Measurements from ENCODE around the gene DYNLT2.

- no peak for TF ChIP-seq CTCF (IDR thresholded peaks at IDR 0.05 in 8 of 11, conservative IDR thresholded peaks at IDR 0.05 in 3 of 11)
- no peak for TF ChIP-seq POLR2A (IDR thresholded peaks at IDR 0.05)
- no peak for TF ChIP-seq POLR2AphosphoS5 (IDR thresholded peaks at IDR 0.05)
Measured at GRCh38 chr6:169777896-169778295, 26.5 kb upstream of the DYNLT2 start.
